SK-N-SH (cell line): ENCODE data around the gene APBA2. TPM values are rescaled to one million over a fixed set of nuclear protein-coding genes. Genes with fewer than 3 reads are reported as not detected.

Experiments used
- CTCF ChIA-PET: fragments of 300-600, 350-600 bp; formaldehyde crosslinking; extraction: SDS; loops from one replicate; lab custom pipeline; 2021; lab: Yijun Ruan, JAX
- POLR2A ChIA-PET: fragments of 350-600 bp; sonication (Branson Sonifier 250); formaldehyde crosslinking; extraction: SDS; loops from one replicate; lab custom pipeline; 2020; ENCODE audit warnings: antibody characterized with exemption, inconsistent platforms; lab: Yijun Ruan, JAX
- DNase-seq: peaks from one replicate; pipeline ENCODE4 v3.0.0; 2012
- H2AFZ ChIP-seq: fragments of 200-600 bp; sonication (generic); 2 replicates; pipeline ENCODE4 v1.8.1; 2016; ENCODE audit warnings: antibody characterized with exemption, mild to moderate bottlenecking, low read depth
- H3F3A ChIP-seq: fragments of 200-600 bp; sonication (generic); replicated peaks from 2 replicates; pipeline ENCODE3; 2016; ENCODE audit warnings: antibody characterized with exemption, mild to moderate bottlenecking; ENCODE audit not compliant: insufficient read depth
- H3K27ac ChIP-seq, 2 experiments: fragments of 200-500 bp in 1 of 2; fragments of 200-600 bp in 1 of 2; sonication (Bioruptor generic) in 1 of 2; sonication (generic), shearing (Covaris generic) in 1 of 2; 2 replicates each; pipeline versions ENCODE4 v1.5.1 to v1.6.1; 2014 to 2016; ENCODE audit warnings: low read depth in 2 of 2, inconsistent platforms in 1 of 2, low read length in 1 of 2, mild to moderate bottlenecking in 1 of 2, mixed read lengths in 1 of 2
- H3K27me3 ChIP-seq: fragments of 200-600 bp; sonication (generic), shearing (Covaris generic); 2 replicates; pipeline ENCODE4 v1.6.1; 2016; ENCODE audit warnings: mixed run types; ENCODE audit not compliant: insufficient read depth
- H3K36me3 ChIP-seq, 2 experiments: fragments of 200-500 bp in 1 of 2; fragments of 200-600 bp in 1 of 2; sonication (Bioruptor generic) in 1 of 2; sonication (generic) in 1 of 2; replicated peaks in 1 of 2; 2 replicates each; pipeline versions ENCODE3 to v1.5.1; 2014 to 2016; ENCODE audit warnings: low read length in 1 of 2, mild to moderate bottlenecking in 1 of 2; ENCODE audit not compliant: insufficient read depth in 2 of 2, control insufficient read depth in 1 of 2
- H3K4me1 ChIP-seq, 2 experiments: fragments of 200-500 bp in 1 of 2; fragments of 200-600 bp in 1 of 2; sonication (Bioruptor generic) in 1 of 2; sonication (generic), shearing (Covaris generic) in 1 of 2; 2 replicates each; pipeline versions ENCODE4 v1.5.1 to v1.6.1; 2014 to 2016; ENCODE audit warnings: low read depth in 1 of 2, low read length in 1 of 2, mixed run types in 1 of 2; ENCODE audit not compliant: insufficient read depth in 2 of 2, control insufficient read depth in 1 of 2
- H3K4me2 ChIP-seq: fragments of 200-600 bp; sonication (generic), shearing (Covaris generic); 2 replicates; pipeline ENCODE4 v1.6.1; 2017; ENCODE audit warnings: mixed run types
- H3K4me3 ChIP-seq, 2 experiments: fragments of 200-500 bp in 1 of 2; fragments of 200-600 bp in 1 of 2; sonication (Bioruptor generic) in 1 of 2; sonication (generic), shearing (Covaris generic) in 1 of 2; 2 replicates each; pipeline versions ENCODE4 v1.5.1 to v1.8.1; 2014 to 2016; ENCODE audit warnings: low read depth in 2 of 2, inconsistent platforms in 1 of 2, low read length in 1 of 2, mild to moderate bottlenecking in 1 of 2, mixed read lengths in 1 of 2, moderate library complexity in 1 of 2
- H3K79me2 ChIP-seq: fragments of 200-600 bp; sonication (generic); 2 replicates; pipeline ENCODE4 v1.8.1; 2017; ENCODE audit warnings: mild to moderate bottlenecking; ENCODE audit not compliant: insufficient read depth
- H3K9ac ChIP-seq: fragments of 200-600 bp; sonication (generic); 2 replicates; pipeline ENCODE4 v1.6.1; 2017; ENCODE audit warnings: mixed run types
- H3K9me2 ChIP-seq: fragments of 200-600 bp; sonication (generic); 2 replicates; pipeline ENCODE4 v1.6.1; 2017; ENCODE audit warnings: mixed run types
- H3K9me3 ChIP-seq: fragments of 200-600 bp; sonication (generic); 2 replicates; pipeline ENCODE4 v1.6.1; 2017; ENCODE audit warnings: mixed run types, mild to moderate bottlenecking, moderate library complexity
- H4K20me1 ChIP-seq: fragments of 200-600 bp; sonication (generic); 2 replicates; pipeline ENCODE4 v1.6.1; 2017; ENCODE audit warnings: mild to moderate bottlenecking, mixed run types; ENCODE audit not compliant: insufficient read depth
- EZH2phosphoT487 ChIP-seq: fragments of 200-600 bp; sonication (generic); IDR thresholded peaks from 2 replicates; pipeline ENCODE4 v1.6.1; 2017; ENCODE audit warnings: low read depth, mixed run types, mild to moderate bottlenecking, antibody characterized with exemption, moderate library complexity, borderline replicate concordance
- FOXM1 ChIP-seq: IDR thresholded peaks from 2 replicates; pipeline ENCODE4 v1.4.0; 2012; ENCODE audit warnings: low read depth, mild to moderate bottlenecking
- IRF3 ChIP-seq: fragments of 150-350 bp; IDR thresholded peaks from 2 replicates; pipeline ENCODE4 v1.6.1; 2016; ENCODE audit warnings: mild to moderate bottlenecking, low read depth, low read length
- MEF2A ChIP-seq: IDR thresholded peaks from 2 replicates; pipeline ENCODE4 v1.4.0; 2012; ENCODE audit warnings: low read depth, borderline replicate concordance
- MXI1 ChIP-seq: IDR thresholded peaks from 2 replicates; pipeline ENCODE4 v1.6.1; 2012; ENCODE audit warnings: mild to moderate bottlenecking, low read depth, low read length, improper control_type of control experiment
- NFIC ChIP-seq: IDR thresholded peaks from 2 replicates; pipeline ENCODE4 v1.4.0; 2012; ENCODE audit warnings: borderline replicate concordance
- PBX3 ChIP-seq: IDR thresholded peaks from 2 replicates; pipeline ENCODE4; 2012
- POLR2AphosphoS5 ChIP-seq: IDR thresholded peaks from 2 replicates; pipeline ENCODE4 v1.6.1; 2012; ENCODE audit warnings: low read depth, low read length
- RCOR1 ChIP-seq: fragments of 150-350 bp; IDR thresholded peaks from 2 replicates; pipeline ENCODE4 v1.6.1; 2017; ENCODE audit warnings: antibody characterized with exemption, low read length
- RFX5 ChIP-seq: IDR thresholded peaks from 2 replicates; pipeline ENCODE4 v1.6.1; 2012; ENCODE audit warnings: mild to moderate bottlenecking, improper control_type of control experiment, low read length
- RXRA ChIP-seq: IDR thresholded peaks from 2 replicates; pipeline ENCODE4 v1.4.0; 2012; ENCODE audit warnings: low read depth, mild to moderate bottlenecking, borderline replicate concordance
- SIN3A ChIP-seq: IDR thresholded peaks from 2 replicates; pipeline ENCODE4 v1.6.1; 2012; ENCODE audit warnings: low read depth, mild to moderate bottlenecking, low read length, moderate library complexity, borderline replicate concordance
- SMC3 ChIP-seq: IDR thresholded peaks from 2 replicates; pipeline ENCODE4 v1.6.1; 2012; ENCODE audit warnings: low read depth, low read length, improper control_type of control experiment
- TAF1 ChIP-seq: IDR thresholded peaks from 2 replicates; pipeline ENCODE4 v1.6.1; 2012; ENCODE audit warnings: low read depth, mild to moderate bottlenecking, low read length, moderate library complexity, borderline replicate concordance
- TCF12 ChIP-seq: IDR thresholded peaks from 2 replicates; pipeline ENCODE4 v1.4.0; 2012
- TEAD4 ChIP-seq: IDR thresholded peaks from 2 replicates; pipeline ENCODE4 v1.4.0; 2012; ENCODE audit warnings: mild to moderate bottlenecking, borderline replicate concordance; ENCODE audit not compliant: insufficient read depth
- USF1 ChIP-seq: IDR thresholded peaks from 2 replicates; pipeline ENCODE4 v1.4.0; 2012; ENCODE audit warnings: low read depth, borderline replicate concordance
- YY1 ChIP-seq: IDR thresholded peaks from 2 replicates; pipeline ENCODE4 v1.4.0; 2012; ENCODE audit warnings: low read depth, mild to moderate bottlenecking
- ZBTB33 ChIP-seq: IDR thresholded peaks from 2 replicates; pipeline ENCODE4 v1.4.0; 2012; ENCODE audit warnings: low read depth, borderline replicate concordance
- WGBS: methylation state at CpG from one replicate; pipeline ENCODE4 v1.1.6; 2017; ENCODE audit warnings: low lambda C conversion rate; 5-methylcytosine and 5-hydroxymethylcytosine counted together
- polyA plus RNA-seq, 3 experiments: library from polyadenylated mRNA; depleted of rRNA; stranded (reverse); fragments of >200 nt; gene quantifications; 2 replicates each; pipeline ENCODE4 v1.2.3, GENCODE V29; 2012

Gene APBA2
- polyA plus RNA-seq, 1 of the 3 experiments (the other 2 are of a cell fraction), result 12.7 TPM

- CTCF ChIA-PET, result no interaction called here
- 56% methylated on average over 4 of the region's 4 CpGs for WGBS
Measured at GRCh38 chr15:29074045-29074444, 188.3 kb downstream of the APBA2 start.

GRCh38 chr15:29078541-29078940 lies 192.8 kb downstream of the APBA2 start:
- Histone ChIP-seq H3K4me1 (peaks cover 0 to 8% of the 10 kb centered on the region in 2 experiments; a peak in 1 of 4 replicates), H2AFZ (no peak overlapping the region), H3K4me2 (no peak overlapping the region), H3K27ac (no peak overlapping the region), H3K9ac (no peak overlapping the region), H3K79me2 (no peaks in the 10 kb centered on the region), H3K9me3 (no peaks in the 10 kb centered on the region), H3K4me3 (no peak overlapping the region), H3K9me2 (no peaks in the 10 kb centered on the region), H3F3A (no peaks in the 10 kb centered on the region), H4K20me1 (no peaks in the 10 kb centered on the region), H3K36me3 (no peaks in the 10 kb centered on the region), H3K27me3 (no peaks in the 10 kb centered on the region)
- no peak for DNase-seq
- WGBS, result 91% methylated on average over 10 of the region's 10 CpGs
- TF ChIP-seq PBX3 (no peak), FOXM1 (no peak), RXRA (no peak), TCF12 (no peak), RFX5 (no peak), TAF1 (no peak), MEF2A (no peak), ZBTB33 (no peak), MXI1 (no peak), TEAD4 (no peak), POLR2AphosphoS5 (no peak), IRF3 (no peak)
- CTCF ChIA-PET, result interaction anchor here (2.7 to 4.5 kb wide), 2 partner anchors 12 to 24 kb away, joined by 7 to 24 read pairs; no protein-coding TSS in a partner anchor
- POLR2A ChIA-PET, result no interaction called here

More at GRCh38 chr15:29074045-29074444, 188.3 kb downstream of the APBA2 start:
- H3K27ac ChIP-seq, result no peak overlapping the region
- DNase-seq, result no peak
- no peaks in the 10 kb centered on the region for H3K9me2 ChIP-seq
- H3K36me3 ChIP-seq, result no peaks in the 10 kb centered on the region
- no peak overlapping the region for H2AFZ ChIP-seq
- H3F3A ChIP-seq, result no peaks in the 10 kb centered on the region
- no peak overlapping the region for H3K4me2 ChIP-seq
- H3K9me3 ChIP-seq, result no peaks in the 10 kb centered on the region
- H4K20me1 ChIP-seq, result no peaks in the 10 kb centered on the region
- no peak overlapping the region for H3K9ac ChIP-seq
- peaks cover 0 to 23% of the 10 kb centered on the region in 2 experiments; a peak in 1 of 4 replicates for H3K4me1 ChIP-seq
- no peak overlapping the region for H3K4me3 ChIP-seq
- no peaks in the 10 kb centered on the region for H3K79me2 ChIP-seq
- TF ChIP-seq YY1 (no peak), FOXM1 (no peak), IRF3 (no peak), SIN3A (no peak), NFIC (no peak), TAF1 (no peak), SMC3 (no peak), USF1 (no peak), RFX5 (no peak), MEF2A (no peak), RCOR1 (no peak), EZH2phosphoT487 (no peak)
- TF ChIP-seq, all 33 proteins: peak for 0
- POLR2A ChIA-PET, result no interaction called here
- H3K27me3 ChIP-seq, result no peaks in the 10 kb centered on the region
